ENCODE measurements around the gene SPATA19. TPM values are rescaled to one million over a fixed set of nuclear protein-coding genes. Genes with fewer than 3 reads are reported as not detected.

SPATA19 gene
- total and polyA plus RNA-seq, 2 of the 4 experiments (the other 2 are of a cell fraction) = not detected

GRCh38 chr11:133801356-133801755 is 44.0 kb downstream of the SPATA19 start:
- BruUV-seq (replicated peaks) = no TSS peak
- intact Hi-C loops (cut with micrococcal nuclease) = no loop called here
- CTCF ChIA-PET = no interaction called here

More at GRCh38 chr11:133801356-133801755, 44.0 kb downstream of the SPATA19 start:
- Histone ChIP-seq H2AK5ac (ENCODE audit: low read depth, low read length) (no peak overlapping the region), H3K9ac (ENCODE audit: low read depth, low read length) (no peak overlapping the region), H3K79me1 (ENCODE audit: low read depth in 1 of 2, low read length in 2 of 2) (no peaks in the 10 kb centered on the region), H4K91ac (ENCODE audit: insufficient read depth, low read depth, low read length) (no peak overlapping the region), H3K36me3 (ENCODE audit: control insufficient read depth, insufficient read depth, low read length) (no peaks in the 10 kb centered on the region), H3K4me2 (ENCODE audit: low read depth, low read length) (no peak overlapping the region), H2BK20ac (ENCODE audit: low read depth, low read length) (no peak overlapping the region), H2AFZ (replicated peaks; ENCODE audit: low read length, poor library complexity) (no peak overlapping the region), H3K18ac (ENCODE audit: low read depth, low read length) (no peak overlapping the region), H3K23ac (ENCODE audit: low read depth, low read length) (no peak overlapping the region), H4K20me1 (ENCODE audit: insufficient read depth, low read length) (no peaks in the 10 kb centered on the region), H4K8ac (ENCODE audit: low read depth in 2 of 2, low read length in 2 of 2) (no peak overlapping the region), H3K4ac (ENCODE audit: low read depth, low read length) (no peak overlapping the region), H3K14ac (replicated peaks; ENCODE audit: low read depth, low read length) (no peak overlapping the region), H4K5ac (ENCODE audit: low read depth, low read length) (no peak overlapping the region), H3K27ac (ENCODE audit: insufficient read depth, low read length) (no peak overlapping the region), H3K27me3 (ENCODE audit: control insufficient read depth, insufficient read depth, low read length) (no peaks in the 10 kb centered on the region), H3K9me1 (ENCODE audit: insufficient read depth, low read length) (no peaks in the 10 kb centered on the region), H2BK15ac (ENCODE audit: low read depth, low read length) (no peak overlapping the region), H2AK9ac (replicated peaks; ENCODE audit: low read depth, low read length, poor library complexity) (no peak overlapping the region), H3K9me3 (ENCODE audit: control insufficient read depth, insufficient read depth, low read length) (peaks cover 30% of the 10 kb centered on the region), H2BK5ac (ENCODE audit: low read depth, low read length, poor library complexity, severe bottlenecking) (no peak overlapping the region), H3K56ac (ENCODE audit: extremely low read depth, insufficient read depth, low read length) (no peak overlapping the region), H3K4me1 (ENCODE audit: control insufficient read depth, insufficient read depth, low read length) (no peaks in the 10 kb centered on the region), H2BK120ac (ENCODE audit: low read depth, low read length) (no peak overlapping the region), H3K4me3 (ENCODE audit: insufficient read depth, low read depth, low read length) (no peak overlapping the region)
- 70% methylated on average over 2 of the region's 4 CpGs; no CpG with 5 or more reads in 1 of the 2 experiments for WGBS, 2 experiments (ENCODE audit: extremely low coverage in 2 of 2, insufficient read length in 1 of 2)
- dilution Hi-C loops (cut with HindIII; ENCODE audit: low sequenced_read_pairs, unreplicated experiment) (no loop called here), in situ Hi-C loops (cut with MboI; ENCODE audit: low sequenced_read_pairs) (no loop called here)
- TF ChIP-seq, protein P1, sequence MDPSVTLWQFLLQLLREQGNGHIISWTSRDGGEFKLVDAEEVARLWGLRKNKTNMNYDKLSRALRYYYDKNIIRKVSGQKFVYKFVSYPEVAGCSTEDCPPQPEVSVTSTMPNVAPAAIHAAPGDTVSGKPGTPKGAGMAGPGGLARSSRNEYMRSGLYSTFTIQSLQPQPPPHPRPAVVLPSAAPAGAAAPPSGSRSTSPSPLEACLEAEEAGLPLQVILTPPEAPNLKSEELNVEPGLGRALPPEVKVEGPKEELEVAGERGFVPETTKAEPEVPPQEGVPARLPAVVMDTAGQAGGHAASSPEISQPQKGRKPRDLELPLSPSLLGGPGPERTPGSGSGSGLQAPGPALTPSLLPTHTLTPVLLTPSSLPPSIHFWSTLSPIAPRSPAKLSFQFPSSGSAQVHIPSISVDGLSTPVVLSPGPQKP (IDR thresholded peaks at IDR 0.05; ENCODE audit: borderline replicate concordance, low read depth, low read length) = no peak
- TF ChIP-seq SMC3 (IDR thresholded peaks at IDR 0.05; ENCODE audit: low read depth, low read length) (no peak), MAFK (IDR thresholded peaks at IDR 0.05; ENCODE audit: low read depth, low read length) (no peak), FOS (IDR thresholded peaks at IDR 0.05; ENCODE audit: low read depth, low read length) (no peak), POLR2A (IDR thresholded peaks at IDR 0.05; ENCODE audit: low read depth, low read length) (no peak), MAZ (IDR thresholded peaks at IDR 0.05; ENCODE audit: borderline replicate concordance, low read depth, low read length) (no peak), NFE2L2 (IDR thresholded peaks at IDR 0.05; ENCODE audit: low read depth, low read length) (no peak), CEBPB (IDR thresholded peaks at IDR 0.05; ENCODE audit: low read depth, low read length) (no peak), CHD1 (IDR thresholded peaks at IDR 0.05; ENCODE audit: low read depth, low read length) (no peak)
- TF ChIP-seq, protein P2, sequence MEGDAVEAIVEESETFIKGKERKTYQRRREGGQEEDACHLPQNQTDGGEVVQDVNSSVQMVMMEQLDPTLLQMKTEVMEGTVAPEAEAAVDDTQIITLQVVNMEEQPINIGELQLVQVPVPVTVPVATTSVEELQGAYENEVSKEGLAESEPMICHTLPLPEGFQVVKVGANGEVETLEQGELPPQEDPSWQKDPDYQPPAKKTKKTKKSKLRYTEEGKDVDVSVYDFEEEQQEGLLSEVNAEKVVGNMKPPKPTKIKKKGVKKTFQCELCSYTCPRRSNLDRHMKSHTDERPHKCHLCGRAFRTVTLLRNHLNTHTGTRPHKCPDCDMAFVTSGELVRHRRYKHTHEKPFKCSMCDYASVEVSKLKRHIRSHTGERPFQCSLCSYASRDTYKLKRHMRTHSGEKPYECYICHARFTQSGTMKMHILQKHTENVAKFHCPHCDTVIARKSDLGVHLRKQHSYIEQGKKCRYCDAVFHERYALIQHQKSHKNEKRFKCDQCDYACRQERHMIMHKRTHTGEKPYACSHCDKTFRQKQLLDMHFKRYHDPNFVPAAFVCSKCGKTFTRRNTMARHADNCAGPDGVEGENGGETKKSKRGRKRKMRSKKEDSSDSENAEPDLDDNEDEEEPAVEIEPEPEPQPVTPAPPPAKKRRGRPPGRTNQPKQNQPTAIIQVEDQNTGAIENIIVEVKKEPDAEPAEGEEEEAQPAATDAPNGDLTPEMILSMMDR (conservative IDR thresholded peaks at IDR 0.05; ENCODE audit: low read depth, low read length) = no peak
- POLR2A ChIA-PET (ENCODE audit: unreplicated experiment) = no interaction called here
- DNase-seq (no peak), ATAC-seq (ENCODE audit: low read depth) (no peak)
